Glomerular visceral epithelial cell (primary cell): Measurements from ENCODE around the gene SPACA1.
"Not testable (repeated sequence)": the region's sequence is repeated elsewhere in the genome, so short reads cannot be mapped to it uniquely, and the experiment has no call there.

Experiments
- DNase-seq: peaks from one replicate; pipeline ENCODE4 v3.0.0-alpha.2; 2016; ENCODE audit errors: extremely low spot score

SPACA1 gene

DNA sequence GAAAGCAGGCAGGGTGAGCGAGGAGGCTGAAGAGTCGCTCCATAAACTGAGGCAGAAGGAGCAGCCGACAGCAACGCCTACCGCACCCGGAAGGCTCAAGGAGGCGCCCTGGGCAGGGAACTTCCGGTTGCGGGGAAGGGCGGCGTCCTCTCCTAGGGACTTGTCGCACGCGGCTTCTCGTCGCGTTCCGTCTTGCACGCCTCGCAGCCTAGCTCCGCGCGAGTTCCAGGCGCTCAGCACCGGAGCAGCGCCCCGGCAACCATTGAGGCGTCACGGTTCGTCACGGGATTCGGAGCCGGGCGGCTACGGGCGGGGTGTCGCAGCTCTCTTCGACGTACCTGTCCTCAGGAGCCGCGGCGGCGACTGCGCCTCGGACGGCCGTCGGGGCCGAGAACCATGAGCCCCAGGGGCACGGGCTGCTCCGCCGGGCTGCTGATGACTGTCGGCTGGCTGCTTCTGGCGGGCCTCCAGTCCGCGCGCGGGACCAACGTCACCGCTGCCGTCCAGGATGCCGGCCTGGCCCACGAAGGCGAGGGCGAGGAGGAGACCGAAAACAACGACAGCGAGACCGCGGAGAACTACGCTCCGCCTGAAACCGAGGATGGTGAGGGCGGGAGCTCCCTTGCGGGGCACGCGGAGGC is at the start of gene SPACA1:
SPACA1 (plus strand) TSS at position 332 of the 641 bp plus-strand sequence; CDS start at position 397, 65 bp downstream.
- DNase-seq = no peak

DNA sequence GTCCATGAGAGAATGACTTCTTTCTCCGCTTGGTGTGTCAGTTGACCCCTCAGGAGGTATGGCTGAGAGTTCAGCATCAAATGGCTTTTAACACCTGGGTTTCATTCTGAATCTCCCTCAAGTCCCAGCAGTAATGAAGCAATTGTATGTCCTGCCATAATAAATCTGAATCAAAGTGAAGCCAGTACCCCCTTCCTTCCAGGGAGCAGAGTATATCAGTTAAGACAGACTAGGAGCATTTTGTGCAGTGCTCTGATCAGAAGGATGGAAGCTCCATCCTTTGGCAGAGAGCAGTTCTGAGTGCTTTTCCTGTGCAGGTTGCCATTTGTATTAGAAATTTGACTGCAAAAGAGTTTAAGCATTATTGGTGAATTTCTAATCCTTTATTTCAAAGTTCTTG is 46.9 kb upstream of the SPACA1 start:
- no peak for DNase-seq

DNA sequence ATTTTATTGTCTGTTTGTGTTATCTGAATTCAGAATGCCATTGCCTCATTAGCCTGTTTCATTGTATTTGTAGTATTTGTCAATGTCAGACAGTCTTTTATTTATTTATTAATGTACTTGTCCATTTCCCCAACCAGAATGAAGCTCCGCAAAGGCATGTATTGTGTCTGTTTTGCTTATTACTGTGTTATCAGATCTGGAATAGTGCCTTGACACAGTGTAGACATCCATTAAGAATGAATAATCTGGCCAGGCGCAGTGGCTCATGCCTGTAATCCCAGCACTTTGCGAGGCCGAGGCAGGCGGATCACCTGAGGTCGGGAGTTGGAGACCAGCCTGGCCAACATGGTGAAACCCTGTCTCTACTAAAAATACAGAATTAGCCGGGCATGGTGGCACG is 46.4 kb upstream of the SPACA1 start:
- DNase-seq = not testable (repeated sequence)

DNA sequence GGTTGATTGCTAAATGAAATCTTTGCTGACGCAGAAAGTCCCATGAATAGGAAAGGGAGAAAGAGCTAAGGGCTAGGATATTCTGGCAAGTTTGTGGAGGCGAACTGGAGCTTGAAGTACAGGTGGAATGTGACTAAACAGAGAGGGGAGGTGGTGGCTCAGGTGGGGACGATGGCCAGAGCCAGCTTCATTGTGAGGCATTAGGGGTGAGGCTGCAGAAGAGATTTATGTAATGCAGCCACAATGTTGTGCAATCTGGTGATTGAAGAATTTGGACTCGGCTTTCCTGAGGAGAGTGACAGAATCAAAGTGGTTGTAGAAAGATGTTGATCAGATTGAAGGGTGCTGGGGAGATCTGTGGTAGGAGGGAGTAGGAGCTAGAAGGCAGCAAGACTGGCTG is 42.9 kb upstream of the SPACA1 start:
- no peak for DNase-seq

DNA sequence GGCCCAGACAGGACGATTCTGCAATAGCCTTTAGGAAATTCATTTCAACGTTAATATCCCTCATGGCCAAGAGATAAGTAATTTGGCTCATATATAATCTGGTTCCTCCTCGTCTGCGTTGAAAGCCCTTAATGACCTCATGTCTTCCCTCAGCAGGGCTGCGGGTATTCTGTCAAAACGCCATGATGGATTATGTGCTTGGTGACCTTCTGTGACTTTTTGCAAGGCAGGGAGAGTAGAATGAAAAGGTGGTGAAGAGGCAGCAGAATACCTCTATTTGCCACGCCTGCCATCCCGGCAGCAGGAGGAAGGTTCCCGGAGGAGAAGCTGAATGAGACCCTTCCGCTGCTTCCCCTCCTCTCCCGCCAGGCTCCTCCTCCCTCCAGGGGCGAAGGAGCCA is 41.1 kb upstream of the SPACA1 start:
- DNase-seq = no peak

DNA sequence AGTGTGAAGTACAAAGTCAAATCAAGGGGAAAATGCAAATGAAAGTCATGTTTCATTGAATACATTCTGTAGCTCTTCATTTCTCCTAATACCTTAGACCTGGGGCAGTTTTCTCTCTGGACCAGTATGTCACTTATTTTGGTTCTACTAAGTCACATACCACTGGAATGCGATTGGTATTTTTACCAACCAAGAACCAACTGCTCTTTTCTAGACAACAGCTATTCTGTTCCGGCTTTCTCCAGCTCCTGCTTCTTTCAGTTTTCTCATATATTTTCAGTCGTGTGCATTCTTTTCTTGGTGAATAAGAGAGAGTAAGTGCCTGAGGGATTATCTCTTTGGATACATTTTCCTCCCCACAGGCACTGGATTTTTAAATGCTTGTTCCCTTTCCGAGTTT is 39.2 kb upstream of the SPACA1 start:
- DNase-seq = peak; percentile 71

DNA sequence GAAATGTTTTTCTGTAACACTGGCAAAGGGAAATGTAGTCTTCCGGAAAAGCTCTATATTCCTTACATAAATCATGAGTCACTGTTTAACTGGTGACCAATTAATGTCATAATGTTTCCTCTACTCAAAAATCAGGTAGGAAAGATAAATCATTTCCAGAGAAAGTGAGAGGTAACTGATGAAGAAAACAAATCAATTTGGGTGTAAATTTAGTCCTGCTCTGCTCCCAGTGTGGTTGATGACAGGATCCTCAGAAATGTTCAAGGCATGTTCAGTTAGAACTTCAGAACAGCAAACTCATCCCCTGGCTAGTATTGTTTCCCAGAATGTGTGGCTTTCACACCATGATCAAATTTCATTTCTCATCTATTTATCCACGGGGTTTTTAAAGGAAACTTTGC is 38.8 kb upstream of the SPACA1 start:
- DNase-seq = peak; percentile 88

- no peak for DNase-seq
Measured at GRCh38 chr6:88013015-88013414, 34.6 kb upstream of the SPACA1 start.

GRCh38 chr6:88013554-88013953 is 34.1 kb upstream of the SPACA1 start:
- DNase-seq = no peak

DNA sequence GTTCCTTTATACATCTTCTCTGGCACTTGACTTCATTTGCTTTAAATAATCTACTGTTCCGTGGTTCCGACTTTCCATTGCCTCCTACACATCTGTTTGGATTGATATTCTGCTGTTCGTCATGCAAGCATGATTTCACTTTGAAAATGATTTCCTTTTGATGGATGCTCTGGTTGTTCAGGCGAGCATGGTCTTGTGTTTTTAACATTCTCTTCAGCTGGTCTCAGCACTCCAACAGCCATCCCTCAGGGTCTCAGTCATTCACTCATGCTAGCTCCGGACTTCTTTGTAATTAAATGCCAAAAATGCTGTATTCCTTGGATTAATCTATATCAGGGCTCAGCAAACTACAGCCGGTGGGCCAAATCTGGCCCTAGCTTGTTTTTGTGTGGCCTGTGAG is 27.2 kb upstream of the SPACA1 start:
- no peak for DNase-seq

DNA sequence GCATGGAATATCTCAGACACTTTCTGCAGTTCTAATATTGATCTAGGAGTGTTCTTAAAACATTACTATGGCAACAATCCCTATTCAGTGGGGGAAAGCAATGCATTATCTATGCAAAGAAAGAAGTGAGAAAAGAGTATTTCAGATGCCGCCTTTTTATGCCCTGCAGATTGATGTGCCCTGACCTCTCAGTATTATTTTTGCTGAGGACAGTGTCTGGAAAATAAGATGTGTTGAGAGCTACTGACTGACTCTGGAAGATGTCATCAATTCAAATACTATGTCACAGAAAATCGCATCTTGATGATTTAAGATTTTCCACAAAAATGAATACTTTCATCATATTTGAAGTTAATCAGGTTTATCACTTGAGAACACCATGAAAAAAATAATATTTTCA is 22.9 kb upstream of the SPACA1 start:
- no peak for DNase-seq

DNA sequence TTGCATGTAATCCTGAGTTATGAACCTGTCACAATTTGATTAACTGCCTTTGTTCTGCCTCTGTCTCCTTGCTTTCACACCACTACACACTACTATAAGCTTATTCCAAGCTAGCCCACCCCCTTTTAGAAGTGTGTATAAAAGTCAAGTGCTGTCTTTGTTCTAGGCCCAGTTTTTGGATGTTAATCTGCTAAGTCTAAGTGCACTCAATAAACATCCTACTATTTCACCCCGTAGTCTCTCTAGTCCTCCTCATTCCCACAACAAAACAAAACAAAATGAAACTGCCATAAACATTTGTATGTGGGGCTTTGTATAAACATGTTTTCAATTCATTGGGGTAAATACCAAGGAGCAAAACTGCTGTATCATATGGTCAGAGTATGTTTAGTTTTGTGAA is 16.1 kb upstream of the SPACA1 start:
- DNase-seq = no peak

- DNase-seq = no peak
Measured at GRCh38 chr6:88044530-88044929, 3.1 kb upstream of the SPACA1 start.

DNA sequence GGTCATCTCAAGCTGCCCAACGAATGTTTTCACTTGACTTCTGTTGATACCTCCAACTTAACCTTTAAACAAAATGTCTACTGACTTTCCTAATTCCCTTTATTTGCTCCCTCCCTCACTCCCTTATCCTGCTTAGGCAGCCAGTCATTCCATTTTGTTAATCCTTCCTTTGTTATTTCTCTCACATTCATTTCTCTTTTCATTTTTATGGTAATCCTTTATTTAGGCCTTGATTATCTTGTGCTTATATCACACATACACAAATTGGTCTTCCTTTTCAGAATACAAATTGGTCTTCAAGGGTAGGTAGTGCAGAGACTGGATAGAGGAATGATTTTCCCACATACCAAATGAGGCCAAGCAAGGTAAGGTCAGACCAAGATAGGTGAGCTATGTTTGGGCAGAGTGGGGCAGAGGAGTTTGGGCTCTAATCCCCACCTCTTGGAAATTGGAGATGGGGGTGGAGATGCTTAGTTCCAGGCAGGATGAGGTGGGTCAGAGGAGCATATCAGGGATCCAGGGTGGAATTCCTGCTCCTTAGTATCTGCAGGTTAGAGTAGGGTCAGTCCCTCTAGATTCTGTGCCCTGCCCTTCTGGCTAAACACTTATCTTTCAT is 2.0 kb upstream of the SPACA1 start:
- no peak for DNase-seq

GRCh38 chr6:88048578-88048977 is 937 bp downstream of the SPACA1 start:
- DNase-seq = peak; percentile 15

DNA sequence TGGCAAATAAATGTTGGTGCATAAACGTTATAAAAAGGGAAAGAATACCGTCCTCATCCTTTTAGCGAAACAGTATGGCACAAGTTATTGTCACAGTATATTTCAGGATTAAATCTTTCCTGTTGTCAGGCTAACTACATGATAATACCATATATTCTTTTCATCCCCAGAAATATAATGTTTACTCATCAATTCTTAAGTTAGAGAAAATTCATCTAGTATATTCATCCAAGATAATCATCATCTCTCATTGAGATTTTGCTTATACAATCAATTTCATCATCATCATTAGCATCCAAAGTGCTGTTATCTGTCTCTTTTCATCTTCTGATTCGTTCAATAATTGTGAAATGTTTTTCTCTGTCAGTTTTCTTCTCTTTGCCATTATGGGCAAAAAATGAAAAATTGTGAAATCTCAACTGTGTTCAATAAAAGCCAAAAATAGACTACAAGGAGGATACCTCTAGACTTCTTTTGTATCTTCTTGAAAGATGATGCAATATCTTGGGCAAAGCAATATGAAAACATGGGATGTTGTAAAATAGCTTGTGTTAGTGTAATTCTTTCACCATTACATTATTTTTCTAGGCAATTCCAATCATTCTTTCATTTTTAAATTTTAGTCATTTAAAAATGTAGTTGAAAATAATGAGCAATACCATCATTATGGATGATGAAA is 2.6 kb downstream of the SPACA1 start:
- DNase-seq = no peak

- DNase-seq = peak; percentile 1
Measured at GRCh38 chr6:88059191-88059590, 11.6 kb downstream of the SPACA1 start.

DNA sequence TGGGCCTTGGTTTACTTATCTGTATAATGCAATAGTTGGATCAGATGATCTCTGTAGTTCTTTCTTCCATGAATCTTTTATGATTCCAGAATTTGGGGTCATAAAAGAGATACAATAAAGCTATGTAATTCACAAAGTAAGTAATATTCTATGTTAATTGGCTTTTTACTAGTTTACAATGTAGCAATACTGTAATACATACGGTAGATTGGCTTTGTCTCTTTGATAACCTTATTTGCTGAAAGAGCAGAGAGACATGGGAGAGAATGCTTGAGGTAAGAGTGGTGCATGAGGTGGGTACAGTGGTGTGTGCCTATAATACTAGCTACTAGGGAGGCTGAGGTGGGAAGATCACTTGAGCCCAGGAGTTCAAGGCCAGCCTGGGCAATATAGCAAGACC is 14.7 kb downstream of the SPACA1 start:
- DNase-seq = no peak

GRCh38 chr6:88072462-88072861 is 24.8 kb downstream of the SPACA1 start:
- no peak for DNase-seq

DNA sequence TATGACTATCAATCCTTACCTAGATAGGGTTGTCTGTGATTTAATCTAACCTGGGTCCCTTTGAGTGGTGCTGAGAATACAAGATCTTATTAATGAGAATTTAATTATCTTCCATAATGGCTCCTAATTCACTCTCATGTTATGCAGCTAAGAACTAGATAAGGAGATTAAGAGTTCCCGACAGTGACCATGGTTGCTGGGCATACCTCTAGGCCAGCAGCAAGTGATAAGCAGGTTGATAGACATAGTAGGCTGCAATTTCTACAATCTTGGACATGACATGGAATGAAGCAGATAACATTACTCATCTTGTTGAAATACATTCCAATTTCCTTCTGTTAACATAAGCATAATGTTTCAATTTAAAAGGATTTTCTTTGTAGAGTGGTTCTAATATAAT is 27.1 kb downstream of the SPACA1 start:
- DNase-seq = no peak

DNA sequence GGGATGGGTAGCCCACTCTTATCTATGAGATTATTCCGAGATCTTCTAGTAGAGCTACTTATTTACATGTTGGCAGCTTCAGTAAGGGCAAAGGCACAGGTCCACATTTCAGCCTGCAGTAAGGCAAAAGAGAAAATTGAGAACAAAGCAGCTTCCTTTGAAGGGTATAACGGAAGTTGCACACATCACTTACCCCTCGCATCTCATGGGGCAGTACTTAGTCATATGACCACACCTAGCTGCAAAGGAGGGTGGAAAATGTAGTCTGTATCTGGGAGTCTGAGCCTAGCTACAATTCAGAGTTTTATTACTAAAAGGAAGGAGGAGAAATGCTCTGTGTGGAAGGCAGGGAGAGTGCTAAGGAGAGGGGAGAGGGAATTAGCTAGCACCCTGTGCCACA is 29.7 kb downstream of the SPACA1 start:
- DNase-seq = no peak

DNA sequence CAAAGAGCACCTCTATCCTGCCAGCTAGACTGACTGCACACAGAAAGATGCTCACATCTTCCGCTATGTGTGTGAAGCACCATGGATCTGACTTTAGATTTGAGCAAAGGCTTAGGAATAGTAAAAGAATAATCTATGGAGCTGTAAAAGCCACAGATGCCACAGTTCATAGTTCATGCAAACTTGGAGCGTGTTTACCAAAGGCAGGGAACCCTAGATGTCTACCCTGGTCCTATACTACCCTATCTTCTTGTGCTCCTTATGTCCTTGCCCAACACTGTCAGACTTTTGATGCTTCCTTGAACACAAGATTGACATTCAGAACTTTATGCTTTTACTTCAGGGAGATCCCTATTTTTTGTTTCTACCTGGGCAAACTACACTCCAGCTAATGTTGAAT is 39.2 kb downstream of the SPACA1 start:
- DNase-seq = no peak

GRCh38 chr6:88089708-88090107 is 42.1 kb downstream of the SPACA1 start:
- no peak for DNase-seq
